Measurements from ENCODE around the gene DUS1L.

DNA sequence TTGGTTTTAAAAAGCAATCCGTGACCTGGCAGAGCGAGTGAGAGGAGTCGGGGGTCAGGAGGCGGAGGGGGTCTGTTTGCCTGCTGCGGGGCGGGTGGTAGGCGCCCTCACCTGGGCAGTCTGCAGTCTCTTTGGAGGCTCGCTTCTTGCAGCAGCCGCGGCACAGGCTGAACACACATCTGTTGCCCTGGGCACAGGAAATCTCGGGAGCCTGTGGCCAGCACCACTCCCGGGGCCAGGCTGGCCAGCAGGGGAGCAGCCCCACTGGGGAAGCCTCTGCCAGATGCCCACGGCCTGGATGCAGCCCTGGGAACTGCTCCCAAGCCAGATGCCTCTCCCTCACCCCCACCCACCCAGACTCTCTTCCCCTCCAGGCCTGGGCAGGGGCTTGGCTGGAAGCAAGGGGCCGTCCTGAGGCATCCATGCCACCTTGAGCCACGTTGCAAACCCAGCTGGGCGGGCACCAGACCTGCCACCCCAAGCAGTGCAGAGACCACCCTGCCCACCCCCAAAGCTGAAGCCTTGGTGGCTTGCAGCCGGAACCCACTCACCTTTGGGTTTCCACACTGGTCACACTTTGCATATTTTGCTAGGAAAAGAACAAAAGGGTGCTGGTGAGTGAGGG, 7.3 kb downstream of the DUS1L start:
- no peak for TF ChIP-seq GATA3 (IDR thresholded peaks at IDR 0.05; ENCODE audit: low read depth, low read length)
- TF ChIP-seq GATA2 (IDR thresholded peaks at IDR 0.05; ENCODE audit: low read depth, low read length): no peak

Data from SH-SY5Y (cell line).